Spleen (tissue), 11 donors: Measurements from ENCODE around the gene LRRN4. TPM values are rescaled to one million over a fixed set of nuclear protein-coding genes. Genes with fewer than 3 reads are reported as not detected.
"Not testable (repeated sequence)": the region's sequence is repeated elsewhere in the genome, so short reads cannot be mapped to it uniquely, and the experiment has no call there.

Experiments used
- DNase-seq: peaks from one replicate; pipeline ENCODE4 v3.0.0-alpha.2; 2020
- H3K27ac ChIP-seq, 8 donors: fragments of 200-600 bp; sonication (generic) in 7 of 8; 1 replicate in 4 of 8; 2 replicates in 4 of 8; pipeline versions ENCODE4 v1.5.0 to v1.8.0; 2016 to 2021; ENCODE audit warnings: inconsistent platforms in 4 of 8, mild to moderate bottlenecking in 4 of 8, moderate library complexity in 1 of 8
- H3K27me3 ChIP-seq, 7 donors: fragments of 200-600 bp; sonication (generic) in 6 of 7; replicated peaks in 1 of 7; 1 replicate in 4 of 7; 2 replicates in 3 of 7; pipeline versions ENCODE4 v1.5.0 to v1.8.0; 2016 to 2021; ENCODE audit warnings: inconsistent platforms in 3 of 7, mild to moderate bottlenecking in 1 of 7
- H3K36me3 ChIP-seq, 6 donors: fragments of 200-600 bp; sonication (generic) in 5 of 6; 1 replicate in 4 of 6; 2 replicates in 2 of 6; pipeline versions ENCODE4 v1.5.0 to v1.8.0; 2016 to 2021; ENCODE audit warnings: inconsistent platforms in 2 of 6
- H3K4me1 ChIP-seq, 6 donors: fragments of 200-600 bp; sonication (generic) in 5 of 6; 1 replicate in 3 of 6; 2 replicates in 3 of 6; pipeline versions ENCODE4 v1.5.0 to v1.8.0; 2016 to 2021; ENCODE audit warnings: inconsistent platforms in 3 of 6
- H3K4me3 ChIP-seq, 8 donors: fragments of 200-600 bp; sonication (generic) in 7 of 8; 1 replicate in 4 of 8; 2 replicates in 4 of 8; pipeline versions ENCODE4 v1.5.0 to v1.8.0; 2016 to 2021; ENCODE audit warnings: inconsistent platforms in 4 of 8, mild to moderate bottlenecking in 4 of 8, moderate library complexity in 2 of 8
- H3K9me3 ChIP-seq, 8 donors: fragments of 200-600 bp; sonication (generic) in 7 of 8; 1 replicate in 4 of 8; 2 replicates in 4 of 8; pipeline versions ENCODE4 v1.5.0 to v1.8.0; 2016 to 2021; ENCODE audit warnings: inconsistent platforms in 4 of 8
- POLR2A ChIP-seq, 3 donors: fragments of 450-650 bp; IDR thresholded peaks; one replicate each; pipeline ENCODE4 v1.5.1; 2017; ENCODE audit warnings: antibody characterized with exemption in 3 of 3, mild to moderate bottlenecking in 1 of 3
- POLR2AphosphoS5 ChIP-seq, 3 donors: sonication (generic); formaldehyde crosslinking; IDR thresholded peaks; one replicate each; pipeline ENCODE4 v1.5.1; 2017; ENCODE audit warnings: antibody characterized with exemption in 3 of 3
- WGBS, 5 donors: extraction: QIAGEN DNeasy Blood & Tissue Kit in 3 of 5; methylation state at CpG; one replicate each; pipeline versions ENCODE4 v1.1.5 to v1.1.7; 2013 to 2018; 5-methylcytosine and 5-hydroxymethylcytosine counted together
- intact Hi-C: fragments of 100-400 bp; cut with DNase I; formaldehyde crosslinking; loops from one replicate; pipeline ENCODE4 v1.15.0; 2023; ENCODE audit warnings: low total_unique reads
- polyA plus RNA-seq, 3 donors: library from polyadenylated mRNA; stranded (reverse); fragments of 200-250 nt; gene quantifications; one replicate each; pipeline ENCODE4 v1.2.1, GENCODE V29; 2013
- total RNA-seq, 7 donors: library from RNA; depleted of rRNA in 3 of 7; stranded (reverse); fragments of >200 nt in 3 of 7; fragmentation: NEBNext Ultra II Directional in 4 of 7; extraction: Animal tissue kit (Norgen Biotek cat#: 25700) in 4 of 7; gene quantifications; one replicate each; pipeline versions ENCODE4 v1.1.0 to v1.2.1, GENCODE V29; 2016 to 2021
- TF ChIP-seq, protein P1 (sequence below), 11 experiments: fragments of 200-600 bp in 7 of 11; fragments of 450-650 bp in 4 of 11; sonication (generic) in 4 of 11; IDR thresholded peaks in 8 of 11; conservative IDR thresholded peaks in 3 of 11; 1 replicate in 7 of 11; 2 replicates in 4 of 11; pipeline versions ENCODE4 v1.4.0 to v1.8.0; 2016 to 2021; ENCODE audit warnings: antibody characterized with exemption in 11 of 11, inconsistent platforms in 4 of 11, mild to moderate bottlenecking in 1 of 11
- donor health status: healthy with polysubstance abuse.
- donor health status: DM: no; HTN: no; CAD: no; lungs with moderate emphysema.
- donor health status: DM: no; HTN: no; CAD: no.
- donor health status: Bipolar disorder and iron deficiency.
- donor health status: healthy.
- donor health status: DM: no; HTN: no; CAD: no.
- donor health status: DM: yes; HTN: yes; CAD: no.

LRRN4 gene
- total and polyA plus RNA-seq, 10 donors, result 0.13 to 0.18 TPM; not detected in 8

DNA sequence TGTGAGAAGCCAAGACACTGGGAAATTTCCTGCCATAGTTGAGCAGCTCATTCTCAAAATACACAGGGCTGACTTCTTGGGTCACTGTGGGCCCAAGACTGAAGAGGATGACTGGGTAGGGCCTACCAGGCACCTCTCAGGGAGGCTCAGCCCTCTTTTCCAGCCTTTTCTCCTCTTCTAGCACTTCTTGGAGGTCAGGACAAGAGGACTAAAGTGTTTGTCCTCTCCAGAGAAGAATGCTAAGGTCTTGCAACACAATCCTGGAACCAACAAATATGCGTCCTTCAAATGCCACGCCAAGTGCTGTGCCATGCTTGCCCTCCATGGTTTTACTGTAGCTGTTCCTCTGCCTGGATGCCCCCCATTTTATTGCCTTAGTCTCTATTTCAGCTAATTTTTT is 3.3 kb upstream of the LRRN4 start:
- WGBS, 5 donors, result 88 to 98% (median 95%) methylated on average over 2 of the region's 2 CpGs

DNA sequence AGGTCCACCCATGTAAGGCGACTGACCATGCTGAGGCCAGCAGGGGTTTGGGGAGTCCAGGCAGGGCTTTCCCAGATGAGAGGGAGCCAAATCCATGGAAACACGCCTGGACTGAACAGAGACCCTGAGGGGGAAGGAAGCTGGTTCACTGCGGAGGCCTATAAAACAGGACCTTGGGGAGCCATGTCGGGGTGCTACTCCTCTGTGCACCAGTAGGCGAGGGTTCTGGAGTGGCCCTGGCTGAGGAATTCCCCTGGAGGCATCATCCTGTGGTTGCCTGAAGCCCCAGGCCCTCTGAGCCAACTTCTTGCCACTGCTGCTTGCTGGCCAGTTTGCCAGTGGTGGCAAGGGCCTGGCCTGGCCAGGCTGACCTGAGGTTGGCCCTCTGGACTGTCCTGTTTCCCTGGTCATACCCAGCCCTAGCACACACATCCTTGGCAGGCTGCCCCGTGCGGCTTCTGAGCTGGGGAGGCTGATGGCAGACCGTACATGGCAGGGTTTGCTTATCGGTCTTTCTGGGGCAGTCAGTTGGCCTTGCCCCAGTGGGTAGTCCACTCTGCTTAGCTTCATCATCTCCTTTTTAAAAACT is 2.2 kb upstream of the LRRN4 start:
- Histone ChIP-seq H3K4me3 (no peak overlapping the region), H3K4me1 (peaks cover 0 to 15% (median 8%) of the 10 kb centered on the region in 6 donors), H3K36me3 (no peaks in the 10 kb centered on the region), H3K9me3 (no peaks in the 10 kb centered on the region), H3K27me3 (peaks cover 0 to 63% (median 16%) of the 10 kb centered on the region in 7 donors), H3K27ac (no peak overlapping the region)
- WGBS, 5 donors, result 79 to 97% (median 93%) methylated on average over 7 to 9 of the region's 9 CpGs
- no peak for TF ChIP-seq POLR2A (IDR thresholded peaks at IDR 0.05)
- no peak for TF ChIP-seq POLR2AphosphoS5 (IDR thresholded peaks at IDR 0.05)
- TF ChIP-seq, protein P1, sequence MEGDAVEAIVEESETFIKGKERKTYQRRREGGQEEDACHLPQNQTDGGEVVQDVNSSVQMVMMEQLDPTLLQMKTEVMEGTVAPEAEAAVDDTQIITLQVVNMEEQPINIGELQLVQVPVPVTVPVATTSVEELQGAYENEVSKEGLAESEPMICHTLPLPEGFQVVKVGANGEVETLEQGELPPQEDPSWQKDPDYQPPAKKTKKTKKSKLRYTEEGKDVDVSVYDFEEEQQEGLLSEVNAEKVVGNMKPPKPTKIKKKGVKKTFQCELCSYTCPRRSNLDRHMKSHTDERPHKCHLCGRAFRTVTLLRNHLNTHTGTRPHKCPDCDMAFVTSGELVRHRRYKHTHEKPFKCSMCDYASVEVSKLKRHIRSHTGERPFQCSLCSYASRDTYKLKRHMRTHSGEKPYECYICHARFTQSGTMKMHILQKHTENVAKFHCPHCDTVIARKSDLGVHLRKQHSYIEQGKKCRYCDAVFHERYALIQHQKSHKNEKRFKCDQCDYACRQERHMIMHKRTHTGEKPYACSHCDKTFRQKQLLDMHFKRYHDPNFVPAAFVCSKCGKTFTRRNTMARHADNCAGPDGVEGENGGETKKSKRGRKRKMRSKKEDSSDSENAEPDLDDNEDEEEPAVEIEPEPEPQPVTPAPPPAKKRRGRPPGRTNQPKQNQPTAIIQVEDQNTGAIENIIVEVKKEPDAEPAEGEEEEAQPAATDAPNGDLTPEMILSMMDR (IDR thresholded peaks at IDR 0.05 in 8 of 11, conservative IDR thresholded peaks at IDR 0.05 in 3 of 11), result no peak
- no peak for DNase-seq
- intact Hi-C loops, result no loop called here

More for the DNA sequence above, 3.3 kb upstream of the LRRN4 start:
- intact Hi-C loops, result no loop called here
- Histone ChIP-seq H3K36me3 (no peaks in the 10 kb centered on the region), H3K9me3 (no peaks in the 10 kb centered on the region), H3K27ac (no peak overlapping the region), H3K4me3 (no peak overlapping the region), H3K4me1 (peaks cover 0 to 9% (median 5%) of the 10 kb centered on the region in 6 donors), H3K27me3 (peaks cover 0 to 53% (median 11%) of the 10 kb centered on the region in 7 donors)
- TF ChIP-seq POLR2A (IDR thresholded peaks at IDR 0.05) (no peak), POLR2AphosphoS5 (IDR thresholded peaks at IDR 0.05) (no peak)
- TF ChIP-seq, protein P1 (IDR thresholded peaks at IDR 0.05 in 8 of 11, conservative IDR thresholded peaks at IDR 0.05 in 3 of 11), result no peak
- no peak for DNase-seq

- intact Hi-C loops, result no loop called here
- Histone ChIP-seq H3K27ac (no peak overlapping the region), H3K36me3 (no peaks in the 10 kb centered on the region), H3K4me3 (no peak overlapping the region), H3K27me3 (peaks cover 0 to 71% (median 16%) of the 10 kb centered on the region in 7 donors), H3K9me3 (no peaks in the 10 kb centered on the region), H3K4me1 (peaks cover 0 to 15% (median 8%) of the 10 kb centered on the region in 6 donors)
- DNase-seq, result no peak
- TF ChIP-seq POLR2AphosphoS5 (IDR thresholded peaks at IDR 0.05), result no peak
- TF ChIP-seq, protein P1 (IDR thresholded peaks at IDR 0.05 in 8 of 11, conservative IDR thresholded peaks at IDR 0.05 in 3 of 11), result no peak
- WGBS, 5 donors, result 75 to 82% (median 81%) methylated on average over 9 to 10 of the region's 10 CpGs
Measured at GRCh38 chr20:6055161-6055783, 1.4 kb upstream of the LRRN4 start.

- H3K27ac ChIP-seq, H3K36me3 ChIP-seq, H3K9me3 ChIP-seq, intact Hi-C loops, DNase-seq, H3K4me3 ChIP-seq: not testable (repeated sequence)
- Histone ChIP-seq H3K4me1 (peaks cover 0 to 15% (median 8%) of the 10 kb centered on the region in 6 donors), H3K27me3 (peaks cover 0 to 72% (median 16%) of the 10 kb centered on the region in 7 donors)
- 74 to 87% (median 82%) methylated on average over 4 of the region's 4 CpGs for WGBS, 5 donors
Measured at GRCh38 chr20:6054689-6055051, 810 bp upstream of the LRRN4 start.
